K562 (cell line): ENCODE results near the gene EFR3B. TPM values are rescaled to one million over a fixed set of nuclear protein-coding genes. Genes with fewer than 3 reads are reported as not detected.

Experiments used
- ATAC-seq: fragments of 200-7000 bp; cut with Tn5 transposase; 3 replicates; pipeline ENCODE4 v1.9.1; 2020; ENCODE audit warnings: moderate library complexity
- BruUV-seq: library from RNA; stranded (reverse); fragments of 400-500 nt; replicated peaks from 2 replicates; lab custom pipeline; 2021; lab: Mats Ljungman, UMichigan
- CTCF ChIA-PET: fragments of 300-600 bp; formaldehyde crosslinking; extraction: SDS; loops from one replicate; lab custom pipeline; 2021; ENCODE audit warnings: low intra/inter-chr PET ratio; lab: Yijun Ruan, JAX
- POLR2A ChIA-PET: fragments of 300-600, 350-650 bp; sonication (Branson Sonifier 250); formaldehyde crosslinking; extraction: SDS; loops from one replicate; lab custom pipeline; 2021; ENCODE audit warnings: antibody characterized with exemption, inconsistent platforms; lab: Yijun Ruan, JAX
- DNase-seq, 4 experiments: peaks; one replicate each; pipeline versions ENCODE4 v3.0.0 to v3.0.0-alpha.2; 2011 to 2018; ENCODE audit warnings: low spot score in 3 of 4, mixed read lengths in 3 of 4; ENCODE audit errors: extremely low read depth in 1 of 4
- FAIRE-seq: peaks from 2 replicates; lab custom pipeline; 2011; peaks lifted over from hg19 to GRCh38; lab: Jason Lieb, UNC
- H2AFZ ChIP-seq: 2 replicates; pipeline ENCODE4 v1.6.0; 2011; ENCODE audit warnings: low read depth, low read length, control low read depth, inconsistent platforms
- H3K27ac ChIP-seq: fragments of 200-600 bp; 3 replicates; pipeline ENCODE4 v1.8.0; 2011; ENCODE audit warnings: low read depth, mild to moderate bottlenecking, control low read depth, inconsistent platforms, low read length, moderate library complexity, mixed read lengths; ENCODE audit errors: extremely low read depth
- H3K27me3 ChIP-seq, 2 experiments: fragments of 300-600 bp in 1 of 2; 2 replicates in 1 of 2; 3 replicates in 1 of 2; pipeline versions ENCODE4 v1.6.0 to v1.8.0; 2011; ENCODE audit warnings: inconsistent platforms in 2 of 2, low read length in 2 of 2, mild to moderate bottlenecking in 1 of 2, mixed read lengths in 1 of 2, moderate library complexity in 1 of 2; ENCODE audit not compliant: control insufficient read depth in 2 of 2, insufficient read depth in 2 of 2
- H3K36me3 ChIP-seq: fragments of 300-600 bp; 3 replicates; pipeline ENCODE4 v1.8.0; 2011; ENCODE audit warnings: mild to moderate bottlenecking, low read length, inconsistent platforms; ENCODE audit not compliant: control insufficient read depth, insufficient read depth
- H3K4me1 ChIP-seq, 2 experiments: fragments of 200-600 bp in 1 of 2; replicated peaks in 1 of 2; 2 replicates in 1 of 2; 3 replicates in 1 of 2; pipeline versions ENCODE4 v1.5.1 to v1.8.0; 2011; ENCODE audit warnings: inconsistent platforms in 2 of 2, low read length in 2 of 2, mild to moderate bottlenecking in 1 of 2, mixed read lengths in 1 of 2, moderate library complexity in 1 of 2; ENCODE audit not compliant: control insufficient read depth in 2 of 2, insufficient read depth in 2 of 2
- H3K4me2 ChIP-seq: 2 replicates; pipeline ENCODE4 v1.6.1; 2011; ENCODE audit warnings: low read length, control low read depth, inconsistent platforms, mixed read lengths; ENCODE audit not compliant: insufficient read depth
- H3K4me3 ChIP-seq: fragments of 200-600 bp; sonication (generic), shearing (Covaris generic); 2 replicates; pipeline ENCODE4 v1.5.1; 2016; ENCODE audit warnings: control low read depth, inconsistent platforms
- H3K79me2 ChIP-seq: fragments of 200-600 bp; 3 replicates; pipeline ENCODE4 v1.8.0; 2011; ENCODE audit warnings: low read length, inconsistent platforms; ENCODE audit not compliant: control insufficient read depth, insufficient read depth
- H3K9ac ChIP-seq, 2 experiments: 2 replicates each; pipeline versions ENCODE4 v1.6.0 to v1.6.1; 2011; ENCODE audit warnings: low read depth in 2 of 2, low read length in 2 of 2, control low read depth in 1 of 2, inconsistent platforms in 1 of 2, mild to moderate bottlenecking in 1 of 2, mixed read lengths in 1 of 2; ENCODE audit not compliant: insufficient read depth in 1 of 2
- H3K9me1 ChIP-seq: one replicate; pipeline ENCODE4 v1.6.0; 2011; ENCODE audit warnings: inconsistent platforms, mild to moderate bottlenecking, low read length, moderate library complexity; ENCODE audit not compliant: control insufficient read depth, insufficient read depth
- H3K9me3 ChIP-seq: replicated peaks from 2 replicates; pipeline ENCODE4 v1.5.1; 2011; ENCODE audit warnings: low read depth, low read length, inconsistent platforms; ENCODE audit not compliant: control insufficient read depth, insufficient read depth
- H4K20me1 ChIP-seq: replicated peaks from 2 replicates; pipeline ENCODE4 v1.6.1; 2011; ENCODE audit warnings: low read length, inconsistent platforms, mixed read lengths; ENCODE audit not compliant: control insufficient read depth, insufficient read depth
- ARHGAP35 ChIP-seq: fragments of 450-650 bp; IDR thresholded peaks from 2 replicates; pipeline ENCODE4 v1.6.1; 2018; ENCODE audit not compliant: partially characterized antibody
- NFE2 ChIP-seq: IDR thresholded peaks from 2 replicates; pipeline ENCODE4 v1.6.1; 2014; ENCODE audit warnings: antibody characterized with exemption, low read depth
- TAF1 ChIP-seq: IDR thresholded peaks from 2 replicates; pipeline ENCODE4 v1.6.1; 2011; ENCODE audit warnings: mild to moderate bottlenecking, low read length, moderate library complexity; ENCODE audit not compliant: insufficient read depth, control insufficient read depth, severe bottlenecking; ENCODE audit errors: extremely low read depth
- ZFP36 ChIP-seq: fragments of 150-350 bp; IDR thresholded peaks from 2 replicates; pipeline ENCODE4 v1.6.1; 2018; ENCODE audit warnings: low read length, low read depth; ENCODE audit not compliant: partially characterized antibody
- ZNF512 ChIP-seq: IDR thresholded peaks from 2 replicates; pipeline ENCODE4 v1.6.1; 2016; ENCODE audit warnings: missing genetic modification characterization, missing compliant biosample characterization
- WGBS: fragments of 100-300 bp; shearing (Covaris generic); methylation state at CpG from one replicate; pipeline ENCODE4 v1.1.6; 2016; ENCODE audit warnings: low coverage, mixed read lengths; ENCODE audit not compliant: insufficient coverage; ENCODE audit errors: missing lambda C conversion rate; 5-methylcytosine and 5-hydroxymethylcytosine counted together
- in situ Hi-C: fragments of 300-500 bp; cut with MboI; formaldehyde crosslinking; loops from 4 replicates; pipeline ENCODE4 v1.15.0; 2018; ENCODE audit warnings: inconsistent platforms, mixed read lengths
- intact Hi-C: fragments of 100-400 bp; cut with micrococcal nuclease; formaldehyde crosslinking; loops from 2 replicates; pipeline ENCODE4 v1.14.2; 2022
- polyA plus RNA-seq, 8 experiments: library from polyadenylated mRNA; depleted of rRNA in 4 of 8; stranded (reverse) in 5 of 8; unstranded in 3 of 8; fragments of >200 nt; fragmentation: Nextera tagmentation in 2 of 8; fragmentation: Illumina TruSeq in 1 of 8; extraction: Ambion mirVana in 2 of 8; extraction: Trizol in 1 of 8; gene quantifications; 2 replicates each; pipeline versions ENCODE4 v1.2.1 to v1.2.3, GENCODE V29; 2011 to 2014; ENCODE audit warnings: inconsistent platforms in 1 of 8, missing spikeins in 1 of 8
- total RNA-seq, 7 experiments: library from RNA; depleted of rRNA in 6 of 7; stranded (reverse); fragments of >200 nt in 6 of 7; fragmentation: Illumina TruSeq in 2 of 7; extraction: Trizol in 2 of 7; gene quantifications; 2 replicates each; pipeline versions ENCODE4 v1.2.1 to v1.2.3, GENCODE V29; 2011 to 2021; ENCODE audit warnings: low replicate concordance in 1 of 7

Gene EFR3B
- total and polyA plus RNA-seq, 9 of the 15 experiments (the other 6 are each of a cell fraction or from before 2014, with no cell fraction given), result not detected

GRCh38 chr2:25081237-25081790 lies 39.4 kb downstream of the EFR3B start:
- FAIRE-seq (no peak), DNase-seq (no peak), ATAC-seq (no peak)
- Histone ChIP-seq H3K4me2 (no peak overlapping the region), H3K79me2 (no peaks in the 10 kb centered on the region), H3K4me1 (no peaks in the 10 kb centered on the region), H3K27me3 (peaks cover 33 to 36% of the 10 kb centered on the region in 2 experiments), H3K9ac (no peak overlapping the region), H3K27ac (no peak overlapping the region), H3K36me3 (no peaks in the 10 kb centered on the region), H2AFZ (no peak overlapping the region), H3K9me3 (no peaks in the 10 kb centered on the region), H4K20me1 (no peaks in the 10 kb centered on the region), H3K4me3 (no peak overlapping the region), H3K9me1 (no peaks in the 10 kb centered on the region)
- POLR2A ChIA-PET, result no interaction called here
- intact Hi-C loops (no loop called here), in situ Hi-C loops (no loop called here)
- TF ChIP-seq ZFP36, result no peak
- no peak for TF ChIP-seq NFE2
- TF ChIP-seq ZNF512 (tag), result no peak
- no peak for TF ChIP-seq ARHGAP35
- no peak for TF ChIP-seq TAF1
- CTCF ChIA-PET, result no interaction called here
- no TSS peak for BruUV-seq
- WGBS, result 1% methylated on average over 9 of the region's 9 CpGs
